Gastroesophageal sphincter (tissue), 4 donors: ENCODE data around the gene ALOX5AP. TPM values are rescaled to one million over a fixed set of nuclear protein-coding genes. Genes with fewer than 3 reads are reported as not detected.

Experiments used
- ATAC-seq: fragments of 150-250 bp; one replicate; pipeline ENCODE4 v1.9.1; 2016; ENCODE audit warnings: mild to moderate bottlenecking, moderate library complexity
- H3K27ac ChIP-seq, 4 donors: fragments of 200-600 bp; sonication (generic) in 3 of 4; 1 replicate in 3 of 4; 2 replicates in 1 of 4; pipeline ENCODE4 v1.5.1; 2016 to 2019
- H3K27me3 ChIP-seq: fragments of 200-600 bp; sonication (generic); one replicate; pipeline ENCODE4 v1.5.1; 2019
- H3K36me3 ChIP-seq, 2 donors: fragments of 200-600 bp; sonication (generic); one replicate each; pipeline ENCODE4 v1.5.1; 2019; ENCODE audit warnings: control low read depth in 1 of 2
- H3K4me1 ChIP-seq, 3 donors: fragments of 200-600 bp; sonication (generic); 1 replicate in 2 of 3; 2 replicates in 1 of 3; pipeline ENCODE4 v1.5.1; 2016 to 2019; ENCODE audit warnings: control low read depth in 2 of 3
- H3K4me3 ChIP-seq, 2 donors: fragments of 200-600 bp; sonication (generic); one replicate each; pipeline ENCODE4 v1.5.1; 2019; ENCODE audit warnings: mild to moderate bottlenecking in 1 of 2, moderate library complexity in 1 of 2
- H3K9me3 ChIP-seq, 3 donors: fragments of 200-600 bp; sonication (generic); one replicate each; pipeline ENCODE4 v1.5.1; 2017 to 2019; ENCODE audit warnings: control low read depth in 2 of 3
- CTCF ChIP-seq, 4 experiments: fragments of 200-600 bp in 2 of 4; fragments of 450-650 bp in 2 of 4; sonication (generic) in 1 of 4; IDR thresholded peaks; one replicate each; pipeline ENCODE4 v1.5.1; 2017 to 2019; ENCODE audit warnings: antibody characterized with exemption in 4 of 4, mild to moderate bottlenecking in 2 of 4, moderate library complexity in 2 of 4
- EP300 ChIP-seq: sonication (generic); formaldehyde crosslinking; IDR thresholded peaks from one replicate; pipeline ENCODE4 v1.6.1; 2017; ENCODE audit warnings: antibody characterized with exemption, mild to moderate bottlenecking
- POLR2A ChIP-seq, 2 donors: fragments of 450-650 bp; IDR thresholded peaks; one replicate each; pipeline ENCODE4 v1.6.1; 2017; ENCODE audit warnings: antibody characterized with exemption in 2 of 2, mild to moderate bottlenecking in 2 of 2, moderate library complexity in 1 of 2
- POLR2AphosphoS5 ChIP-seq: sonication (generic); formaldehyde crosslinking; IDR thresholded peaks from one replicate; pipeline ENCODE4 v1.6.1; 2017; ENCODE audit warnings: antibody characterized with exemption
- WGBS, 2 donors: methylation state at CpG; one replicate each; pipeline ENCODE4 v1.1.5; 2018; ENCODE audit warnings: low coverage in 1 of 2; 5-methylcytosine and 5-hydroxymethylcytosine counted together
- total RNA-seq, 4 donors: library from RNA; depleted of rRNA; stranded (reverse); fragments of >200 nt; gene quantifications; one replicate each; pipeline ENCODE4 v1.1.0, GENCODE V29; 2016

The ALOX5AP gene
- total RNA-seq, 4 donors from 2014 or later: 5.6 to 34.7 (median 19.7) TPM

- TF ChIP-seq EP300 (no peak), CTCF (IDR thresholded peaks at IDR 0.05) (no peak), POLR2AphosphoS5 (no peak), POLR2A (IDR thresholded peaks at IDR 0.05) (no peak)
- no peak overlapping the region for H3K4me3 ChIP-seq
- WGBS, 2 donors: 88 to 92% methylated on average over 1 of the region's 1 CpG
- no peaks in the 10 kb centered on the region for H3K9me3 ChIP-seq
- no peak for ATAC-seq
- no peaks in the 10 kb centered on the region for H3K27me3 ChIP-seq
- H3K27ac ChIP-seq: no peak overlapping the region
- peaks cover 0 to 22% (median 7%) of the 10 kb centered on the region in 3 donors for H3K4me1 ChIP-seq
- H3K36me3 ChIP-seq: no peaks in the 10 kb centered on the region
Measured at GRCh38 chr13:30692113-30692512, 43.2 kb upstream of the ALOX5AP start.

GRCh38 chr13:30696278-30697176, 38.8 kb upstream of the ALOX5AP start:
- ATAC-seq: peak; percentile 73
- H3K27me3 ChIP-seq: no peaks in the 10 kb centered on the region
- peaks cover 0 to 30% (median 13%) of the 10 kb centered on the region in 3 donors for H3K4me1 ChIP-seq
- TF ChIP-seq POLR2AphosphoS5 (no peak), CTCF (IDR thresholded peaks at IDR 0.05) (no peak), POLR2A (IDR thresholded peaks at IDR 0.05) (no peak), EP300 (no peak)
- H3K36me3 ChIP-seq: no peaks in the 10 kb centered on the region
- H3K27ac ChIP-seq: peak overlapping the region in 2 of 4 donors; percentile 0 to 33
- WGBS, 2 donors: 23 to 72% methylated on average over 3 to 7 of the region's 11 CpGs
- H3K9me3 ChIP-seq: no peaks in the 10 kb centered on the region
- no peak overlapping the region for H3K4me3 ChIP-seq

- 32 to 42% methylated on average over 3 to 8 of the region's 8 CpGs for WGBS, 2 donors
- TF ChIP-seq POLR2A (IDR thresholded peaks at IDR 0.05) (no peak), POLR2AphosphoS5 (no peak), EP300 (no peak), CTCF (IDR thresholded peaks at IDR 0.05) (no peak)
- no peak for ATAC-seq
- Histone ChIP-seq H3K36me3 (no peaks in the 10 kb centered on the region), H3K4me1 (peaks cover 0 to 30% (median 13%) of the 10 kb centered on the region in 3 donors), H3K27ac (peak overlapping the region in 2 of 4 donors; percentile 0 to 33), H3K27me3 (no peaks in the 10 kb centered on the region), H3K9me3 (no peaks in the 10 kb centered on the region), H3K4me3 (no peak overlapping the region)
Measured at GRCh38 chr13:30697177-30697953, 38.0 kb upstream of the ALOX5AP start.

- Histone ChIP-seq H3K4me1 (peaks cover 0 to 30% (median 13%) of the 10 kb centered on the region in 3 donors), H3K27ac (peak overlapping the region in 1 of 4 donors; percentile 5), H3K27me3 (no peaks in the 10 kb centered on the region), H3K9me3 (no peaks in the 10 kb centered on the region), H3K4me3 (no peak overlapping the region), H3K36me3 (no peaks in the 10 kb centered on the region)
- TF ChIP-seq EP300 (no peak), POLR2A (IDR thresholded peaks at IDR 0.05) (no peak), CTCF (IDR thresholded peaks at IDR 0.05) (no peak), POLR2AphosphoS5 (no peak)
- 51 to 59% methylated on average over 5 to 7 of the region's 7 CpGs for WGBS, 2 donors
- no peak for ATAC-seq
Measured at GRCh38 chr13:30697996-30698401, 37.3 kb upstream of the ALOX5AP start.
